22Rv1 (cell line): Measurements from ENCODE around the gene PBX1.

Experiments
- ZFX ChIP-seq: fragments of 450-650 bp; IDR thresholded peaks from 2 replicates; pipeline ENCODE4 v1.6.1; 2017; ENCODE audit warnings: antibody characterized with exemption, borderline replicate concordance
- TF ChIP-seq, protein P1 (sequence below): fragments of 450-650 bp; IDR thresholded peaks from 2 replicates; pipeline ENCODE4 v1.5.1; 2017; ENCODE audit warnings: mild to moderate bottlenecking

DNA sequence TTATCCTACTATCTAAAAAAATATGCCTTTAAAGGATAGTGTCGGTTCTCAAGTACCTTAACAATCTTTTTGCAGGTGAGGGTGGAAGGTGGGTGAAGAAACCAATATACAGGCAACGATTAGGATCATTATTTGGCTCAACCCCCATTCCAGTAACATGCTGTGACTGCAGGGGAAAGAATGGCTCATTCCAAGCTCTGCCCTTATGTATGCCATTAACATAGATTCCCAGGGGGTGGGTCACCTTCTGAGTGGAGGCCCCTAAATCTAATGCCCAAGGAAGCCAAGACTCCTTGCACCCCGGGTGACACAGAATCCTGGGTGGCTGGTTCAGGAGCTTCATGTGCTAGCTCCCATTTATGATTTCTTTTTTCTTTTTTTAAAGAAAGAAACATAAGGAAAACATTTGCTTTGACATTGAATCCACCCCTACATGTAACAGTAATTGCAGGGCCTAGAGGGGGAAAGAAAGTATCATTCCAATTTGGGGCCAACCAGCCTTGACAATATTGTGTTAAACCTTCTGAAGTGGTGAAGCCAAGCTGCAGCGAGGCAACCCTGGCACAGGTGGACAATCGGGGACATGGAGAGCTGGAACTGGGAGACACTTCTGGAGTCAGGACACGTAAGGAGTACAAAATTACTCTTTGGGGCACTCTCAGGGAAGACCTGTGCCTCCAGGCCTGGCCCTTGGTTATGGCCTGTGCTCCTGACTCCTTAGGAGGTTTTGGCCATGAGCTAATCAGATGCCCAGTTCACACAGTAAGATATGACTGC is 200.3 kb downstream of the PBX1 start:
- TF ChIP-seq, protein P1, sequence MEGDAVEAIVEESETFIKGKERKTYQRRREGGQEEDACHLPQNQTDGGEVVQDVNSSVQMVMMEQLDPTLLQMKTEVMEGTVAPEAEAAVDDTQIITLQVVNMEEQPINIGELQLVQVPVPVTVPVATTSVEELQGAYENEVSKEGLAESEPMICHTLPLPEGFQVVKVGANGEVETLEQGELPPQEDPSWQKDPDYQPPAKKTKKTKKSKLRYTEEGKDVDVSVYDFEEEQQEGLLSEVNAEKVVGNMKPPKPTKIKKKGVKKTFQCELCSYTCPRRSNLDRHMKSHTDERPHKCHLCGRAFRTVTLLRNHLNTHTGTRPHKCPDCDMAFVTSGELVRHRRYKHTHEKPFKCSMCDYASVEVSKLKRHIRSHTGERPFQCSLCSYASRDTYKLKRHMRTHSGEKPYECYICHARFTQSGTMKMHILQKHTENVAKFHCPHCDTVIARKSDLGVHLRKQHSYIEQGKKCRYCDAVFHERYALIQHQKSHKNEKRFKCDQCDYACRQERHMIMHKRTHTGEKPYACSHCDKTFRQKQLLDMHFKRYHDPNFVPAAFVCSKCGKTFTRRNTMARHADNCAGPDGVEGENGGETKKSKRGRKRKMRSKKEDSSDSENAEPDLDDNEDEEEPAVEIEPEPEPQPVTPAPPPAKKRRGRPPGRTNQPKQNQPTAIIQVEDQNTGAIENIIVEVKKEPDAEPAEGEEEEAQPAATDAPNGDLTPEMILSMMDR, result no peak
- no peak for TF ChIP-seq ZFX
